Transverse colon (tissue), 4 donors: Measurements from ENCODE around the gene SEMA6C. TPM values are rescaled to one million over a fixed set of nuclear protein-coding genes. Genes with fewer than 3 reads are reported as not detected.

ENCODE experiments used
- DNase-seq: peaks from one replicate; pipeline ENCODE4 v3.0.0-alpha.2; 2019
- H3K27ac ChIP-seq, 4 donors: fragments of 200-600 bp; sonication (generic); 2 replicates each; pipeline ENCODE4 v1.5.1; 2016 to 2018; ENCODE audit warnings: inconsistent platforms in 4 of 4
- H3K27me3 ChIP-seq: fragments of 200-600 bp; sonication (generic); 2 replicates; pipeline ENCODE4 v1.5.1; 2017; ENCODE audit warnings: inconsistent platforms
- H3K36me3 ChIP-seq, 4 donors: fragments of 200-600 bp; sonication (generic); 2 replicates each; pipeline ENCODE4 v1.5.1; 2017 to 2019; ENCODE audit warnings: inconsistent platforms in 4 of 4
- H3K4me1 ChIP-seq, 4 donors: fragments of 200-600 bp; sonication (generic); 2 replicates each; pipeline ENCODE4 v1.5.1; 2017 to 2020; ENCODE audit warnings: inconsistent platforms in 4 of 4
- H3K4me3 ChIP-seq, 4 donors: fragments of 200-600 bp; sonication (generic); 1 replicate in 1 of 4; 2 replicates in 3 of 4; pipeline versions ENCODE4 v1.5.1 to v1.6.1; 2017 to 2019; ENCODE audit warnings: inconsistent platforms in 4 of 4
- H3K9me3 ChIP-seq, 2 donors: fragments of 200-600 bp; sonication (generic); 2 replicates each; pipeline ENCODE4 v1.5.1; 2017 to 2019; ENCODE audit warnings: inconsistent platforms in 2 of 2
- EP300 ChIP-seq: sonication (generic); formaldehyde crosslinking; IDR thresholded peaks from one replicate; pipeline ENCODE4 v1.6.1; 2017; ENCODE audit warnings: antibody characterized with exemption, low read depth
- POLR2A ChIP-seq: fragments of 450-650 bp; IDR thresholded peaks from one replicate; pipeline ENCODE4 v1.6.1; 2016; ENCODE audit warnings: antibody characterized with exemption, mild to moderate bottlenecking, moderate library complexity
- POLR2AphosphoS5 ChIP-seq, 3 donors: sonication (generic); formaldehyde crosslinking; IDR thresholded peaks; one replicate each; pipeline ENCODE4 v1.6.1; 2016; ENCODE audit warnings: antibody characterized with exemption in 3 of 3
- WGBS, 2 donors: methylation state at CpG; one replicate each; pipeline ENCODE4 v1.1.5; 2018; ENCODE audit warnings: low coverage in 1 of 2; 5-methylcytosine and 5-hydroxymethylcytosine counted together
- in situ Hi-C, 4 donors: fragments of 200-750 bp; cut with MboI; loops; one replicate each; pipeline versions ENCODE4 v1.15.0 to v1.15.1; 2017; ENCODE audit warnings: low sequenced_read_pairs in 3 of 4, low pct_ligation_motif_present in 1 of 4, low pct_unique_long_range_greater_than_20kb in 1 of 4
- intact Hi-C: fragments of 100-400 bp; cut with DNase I; formaldehyde crosslinking; loops from one replicate; pipeline ENCODE4 v1.15.1; 2023; ENCODE audit warnings: low total_unique reads
- total RNA-seq, 4 donors: library from RNA; depleted of rRNA; stranded (reverse); fragments of >200 nt; gene quantifications; one replicate each; pipeline ENCODE4 v1.1.0, GENCODE V29; 2016
- TF ChIP-seq, protein P1 (sequence below), 5 experiments: fragments of 200-600 bp in 3 of 5; fragments of 450-650 bp in 2 of 5; sonication (generic) in 3 of 5; IDR thresholded peaks; 1 replicate in 2 of 5; 2 replicates in 3 of 5; pipeline ENCODE4 v1.5.1; 2016 to 2017; ENCODE audit warnings: antibody characterized with exemption in 5 of 5, inconsistent platforms in 3 of 5, mild to moderate bottlenecking in 2 of 5, moderate library complexity in 1 of 5

Gene SEMA6C
- total RNA-seq, 4 donors from 2014 or later = 1.8 to 16.3 (median 2.9) TPM

DNA sequence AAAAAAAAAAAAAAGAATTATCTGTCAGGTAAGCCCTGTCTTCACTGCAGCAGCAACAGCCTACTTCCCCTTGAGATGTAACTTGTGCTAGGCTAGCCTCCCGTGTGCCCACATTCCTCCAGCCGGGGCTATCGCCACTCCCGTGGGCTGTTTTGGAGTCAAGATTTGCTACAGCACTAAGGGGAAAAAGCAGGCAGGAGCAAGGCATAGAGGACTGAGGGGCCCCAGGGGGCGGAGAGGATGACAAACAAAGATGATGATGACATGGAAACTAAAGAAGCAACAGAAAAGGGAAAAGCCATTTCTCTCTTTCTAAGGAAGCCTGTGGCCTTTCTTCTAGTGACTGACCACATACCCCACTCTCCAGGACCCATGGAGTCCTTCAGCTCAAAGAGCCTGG lies 11.9 kb upstream of the SEMA6C start:
- Histone ChIP-seq H3K36me3 (peaks cover 0 to 9% (median 5%) of the 10 kb centered on the region in 4 donors), H3K27me3 (no peaks in the 10 kb centered on the region), H3K27ac (peak overlapping the region in 3 of 4 donors; percentile 12 to 58 (median 24)), H3K4me3 (no peak overlapping the region), H3K9me3 (no peaks in the 10 kb centered on the region), H3K4me1 (peaks cover 0 to 9% (median 0%) of the 10 kb centered on the region in 4 donors)
- in situ Hi-C loops = loop anchor here in 3 of 4 donors (5.0 to 25.0 kb wide), 5 partner anchors 61 to 144 kb away; partner anchors contain the start of genes BNIPL (in 1 of the 3) and C1orf56 (in 1 of the 3)
- TF ChIP-seq POLR2AphosphoS5 (IDR thresholded peaks at IDR 0.05) (no peak), EP300 (no peak)
- TF ChIP-seq, protein P1, sequence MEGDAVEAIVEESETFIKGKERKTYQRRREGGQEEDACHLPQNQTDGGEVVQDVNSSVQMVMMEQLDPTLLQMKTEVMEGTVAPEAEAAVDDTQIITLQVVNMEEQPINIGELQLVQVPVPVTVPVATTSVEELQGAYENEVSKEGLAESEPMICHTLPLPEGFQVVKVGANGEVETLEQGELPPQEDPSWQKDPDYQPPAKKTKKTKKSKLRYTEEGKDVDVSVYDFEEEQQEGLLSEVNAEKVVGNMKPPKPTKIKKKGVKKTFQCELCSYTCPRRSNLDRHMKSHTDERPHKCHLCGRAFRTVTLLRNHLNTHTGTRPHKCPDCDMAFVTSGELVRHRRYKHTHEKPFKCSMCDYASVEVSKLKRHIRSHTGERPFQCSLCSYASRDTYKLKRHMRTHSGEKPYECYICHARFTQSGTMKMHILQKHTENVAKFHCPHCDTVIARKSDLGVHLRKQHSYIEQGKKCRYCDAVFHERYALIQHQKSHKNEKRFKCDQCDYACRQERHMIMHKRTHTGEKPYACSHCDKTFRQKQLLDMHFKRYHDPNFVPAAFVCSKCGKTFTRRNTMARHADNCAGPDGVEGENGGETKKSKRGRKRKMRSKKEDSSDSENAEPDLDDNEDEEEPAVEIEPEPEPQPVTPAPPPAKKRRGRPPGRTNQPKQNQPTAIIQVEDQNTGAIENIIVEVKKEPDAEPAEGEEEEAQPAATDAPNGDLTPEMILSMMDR (IDR thresholded peaks at IDR 0.05) = no peak
- no peak for DNase-seq
- WGBS, 2 donors = 81 to 90% methylated on average over 5 of the region's 5 CpGs
- intact Hi-C loops = loop anchor here (5.0 to 10.0 kb wide), 2 partner anchors 54 to 341 kb away; no protein-coding TSS in a partner anchor

DNA sequence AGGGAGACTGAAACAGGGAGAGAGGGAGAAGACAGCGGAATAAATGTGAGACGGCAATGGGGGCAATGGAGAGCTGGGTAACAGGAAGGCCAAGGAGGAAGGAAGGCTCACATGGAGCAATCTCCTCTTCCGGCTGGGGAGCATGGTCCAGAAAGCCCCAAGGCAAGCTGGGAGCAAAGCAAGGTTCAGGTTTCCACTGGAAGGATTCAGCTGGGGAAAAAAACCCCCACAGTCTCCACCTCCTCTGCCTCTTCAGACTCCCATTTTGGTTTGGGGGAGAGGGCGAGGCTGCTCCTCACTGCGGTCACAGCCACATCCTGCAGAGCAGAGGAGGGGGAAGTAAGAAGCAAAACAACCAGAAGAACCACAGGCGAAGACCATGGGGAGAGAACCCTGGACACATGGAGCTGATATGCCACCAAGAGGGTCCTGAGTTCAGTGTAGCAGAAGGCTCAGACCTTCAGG lies 10.7 kb upstream of the SEMA6C start:
- peaks cover 0 to 9% (median 5%) of the 10 kb centered on the region in 4 donors for H3K36me3 ChIP-seq
- peak overlapping the region in 3 of 4 donors; percentile 4 to 33 (median 12) for H3K4me3 ChIP-seq
- no peak for TF ChIP-seq EP300
- TF ChIP-seq, protein P1 (IDR thresholded peaks at IDR 0.05) = no peak
- TF ChIP-seq POLR2AphosphoS5 (IDR thresholded peaks at IDR 0.05) = no peak
- TF ChIP-seq POLR2A = no peak
- peak overlapping the region; percentile 47 to 63 (median 56) for H3K27ac ChIP-seq
- H3K9me3 ChIP-seq = no peaks in the 10 kb centered on the region
- WGBS, 2 donors = 64 to 65% methylated on average over 6 of the region's 6 CpGs
- peak; percentile 39 for DNase-seq
- intact Hi-C loops = loop anchor here (5.0 to 10.0 kb wide), 2 partner anchors 52 to 340 kb away; no protein-coding TSS in a partner anchor
- H3K27me3 ChIP-seq = no peaks in the 10 kb centered on the region
- H3K4me1 ChIP-seq = peaks cover 0 to 9% (median 0%) of the 10 kb centered on the region in 4 donors
- in situ Hi-C loops = loop anchor here in 3 of 4 donors (5.0 to 25.0 kb wide), 5 partner anchors 60 to 142 kb away; partner anchors contain the start of genes BNIPL (in 1 of the 3) and C1orf56 (in 1 of the 3)

DNA sequence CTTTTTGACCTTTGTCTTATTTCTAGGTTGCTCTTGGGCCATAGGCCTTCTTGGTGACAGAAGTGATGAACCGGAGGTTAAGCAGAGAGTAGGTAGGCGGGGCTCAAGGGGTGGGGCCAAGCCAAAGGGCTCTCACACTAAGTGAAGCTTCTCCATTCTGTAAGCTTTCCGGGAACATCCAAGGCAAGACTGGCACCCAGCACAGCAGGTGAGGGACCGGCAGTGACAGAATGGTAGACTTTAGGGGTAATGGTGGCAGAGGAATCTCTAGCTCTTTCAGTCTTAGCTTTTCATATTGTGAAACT lies 10.0 kb upstream of the SEMA6C start, which contains the start of gene TNFAIP8L2:
TSS of gene TNFAIP8L2 (plus strand) at position 135 of the 305 bp plus-strand sequence. CDS start 2,049 bp downstream, outside the sequence.
- in situ Hi-C loops (loop anchor here in 3 of 4 donors (5.0 to 25.0 kb wide), 5 partner anchors 59 to 142 kb away; partner anchors contain the start of genes BNIPL (in 1 of the 3) and C1orf56 (in 1 of the 3)), intact Hi-C loops (loop anchor here (5.0 to 10.0 kb wide), 2 partner anchors 52 to 339 kb away; no protein-coding TSS in a partner anchor)
- WGBS, 2 donors = 31 to 48% methylated on average over 4 of the region's 4 CpGs

DNA sequence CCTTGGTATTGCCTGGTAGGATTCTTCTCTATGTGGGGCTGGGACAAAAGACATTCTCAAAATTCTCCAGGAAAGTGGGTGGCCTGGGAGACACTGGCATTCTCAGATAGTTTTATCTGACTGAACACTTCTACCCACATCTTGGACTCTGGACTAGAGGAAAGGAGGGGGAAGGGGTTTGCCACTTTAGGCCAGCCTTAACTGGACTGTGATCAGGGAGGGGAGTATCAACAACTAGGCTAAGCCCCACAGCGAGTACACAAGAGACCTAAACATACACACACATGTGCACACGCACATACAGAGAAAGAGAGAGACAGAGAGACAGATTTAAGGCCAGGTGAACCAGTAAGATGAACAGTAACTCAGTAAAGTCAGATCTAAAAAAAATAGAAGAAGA lies 1.2 kb upstream of the SEMA6C start:
- Histone ChIP-seq H3K4me3 (no peak overlapping the region), H3K36me3 (no peaks in the 10 kb centered on the region), H3K27ac (peak overlapping the region; percentile 63 to 87 (median 78)), H3K4me1 (peaks cover 3 to 30% (median 18%) of the 10 kb centered on the region in 4 donors), H3K9me3 (no peaks in the 10 kb centered on the region), H3K27me3 (peaks cover 9% of the 10 kb centered on the region)
- no peak for DNase-seq
- TF ChIP-seq POLR2A (no peak), EP300 (no peak), POLR2AphosphoS5 (IDR thresholded peaks at IDR 0.05) (no peak)
- TF ChIP-seq, protein P1 (IDR thresholded peaks at IDR 0.05) = no peak
- 88 to 96% methylated on average over 1 to 2 of the region's 2 CpGs for WGBS, 2 donors
- in situ Hi-C loops (no loop called here), intact Hi-C loops (no loop called here)

More for the DNA sequence above, 10.0 kb upstream of the SEMA6C start, which contains the start of gene TNFAIP8L2:
- no peaks in the 10 kb centered on the region for H3K27me3 ChIP-seq
- peak; percentile 74 for DNase-seq
- H3K27ac ChIP-seq = peak within 1 kb of the TSS; percentile 47 to 63 (median 56)
- peaks cover 0 to 9% (median 0%) of the 10 kb centered on the region in 4 donors for H3K4me1 ChIP-seq
- peaks cover 0 to 9% (median 5%) of the 10 kb centered on the region in 4 donors for H3K36me3 ChIP-seq
- no peaks in the 10 kb centered on the region for H3K9me3 ChIP-seq
- TF ChIP-seq POLR2AphosphoS5 (IDR thresholded peaks at IDR 0.05) (no peak), POLR2A (no peak), EP300 (no peak)
- TF ChIP-seq, protein P1 (IDR thresholded peaks at IDR 0.05) = no peak
- H3K4me3 ChIP-seq = peak within 1 kb of the TSS in 3 of 4 donors; percentile 4 to 33 (median 12)
